Sigmoid colon (tissue), 4 donors: ENCODE results near the gene DPM1.

Source experiments
- CTCF ChIP-seq, 4 experiments: fragments of 450-650 bp in 3 of 4; fragments of 200-600 bp in 1 of 4; IDR thresholded peaks; one replicate each; pipeline ENCODE4 v1.5.1; 2016 to 2019; ENCODE audit warnings: antibody characterized with exemption in 4 of 4, mild to moderate bottlenecking in 3 of 4, moderate library complexity in 2 of 4
- POLR2A ChIP-seq, 2 donors: fragments of 450-650 bp; IDR thresholded peaks; one replicate each; pipeline ENCODE4 v1.6.1; 2016; ENCODE audit warnings: antibody characterized with exemption in 2 of 2, mild to moderate bottlenecking in 2 of 2, moderate library complexity in 2 of 2
- POLR2AphosphoS5 ChIP-seq, 4 donors: sonication (generic); formaldehyde crosslinking; IDR thresholded peaks; one replicate each; pipeline ENCODE4 v1.6.1; 2017; ENCODE audit warnings: antibody characterized with exemption in 4 of 4

GRCh38 chr20:50980851-50981713 is 22.8 kb upstream of the DPM1 start:
- peak in 3 of 4 experiments; percentile 54 to 69 (median 68) for TF ChIP-seq CTCF (IDR thresholded peaks at IDR 0.05)
- no peak for TF ChIP-seq POLR2AphosphoS5 (IDR thresholded peaks at IDR 0.05)
- TF ChIP-seq POLR2A (IDR thresholded peaks at IDR 0.05), result no peak
